Spleen (tissue), 11 donors: ENCODE measurements around the gene CA10. TPM values are rescaled to one million over a fixed set of nuclear protein-coding genes. Genes with fewer than 3 reads are reported as not detected.

Experiments used
- DNase-seq: peaks from one replicate; pipeline ENCODE4 v3.0.0-alpha.2; 2020
- H3K27ac ChIP-seq, 8 donors: fragments of 200-600 bp; sonication (generic) in 7 of 8; 1 replicate in 4 of 8; 2 replicates in 4 of 8; pipeline versions ENCODE4 v1.5.0 to v1.8.0; 2016 to 2021; ENCODE audit warnings: inconsistent platforms in 4 of 8, mild to moderate bottlenecking in 4 of 8, moderate library complexity in 1 of 8
- H3K27me3 ChIP-seq, 7 donors: fragments of 200-600 bp; sonication (generic) in 6 of 7; replicated peaks in 1 of 7; 1 replicate in 4 of 7; 2 replicates in 3 of 7; pipeline versions ENCODE4 v1.5.0 to v1.8.0; 2016 to 2021; ENCODE audit warnings: inconsistent platforms in 3 of 7, mild to moderate bottlenecking in 1 of 7
- H3K36me3 ChIP-seq, 6 donors: fragments of 200-600 bp; sonication (generic) in 5 of 6; 1 replicate in 4 of 6; 2 replicates in 2 of 6; pipeline versions ENCODE4 v1.5.0 to v1.8.0; 2016 to 2021; ENCODE audit warnings: inconsistent platforms in 2 of 6
- H3K4me1 ChIP-seq, 6 donors: fragments of 200-600 bp; sonication (generic) in 5 of 6; 1 replicate in 3 of 6; 2 replicates in 3 of 6; pipeline versions ENCODE4 v1.5.0 to v1.8.0; 2016 to 2021; ENCODE audit warnings: inconsistent platforms in 3 of 6
- H3K4me3 ChIP-seq, 8 donors: fragments of 200-600 bp; sonication (generic) in 7 of 8; 1 replicate in 4 of 8; 2 replicates in 4 of 8; pipeline versions ENCODE4 v1.5.0 to v1.8.0; 2016 to 2021; ENCODE audit warnings: inconsistent platforms in 4 of 8, mild to moderate bottlenecking in 4 of 8, moderate library complexity in 2 of 8
- H3K9me3 ChIP-seq, 8 donors: fragments of 200-600 bp; sonication (generic) in 7 of 8; 1 replicate in 4 of 8; 2 replicates in 4 of 8; pipeline versions ENCODE4 v1.5.0 to v1.8.0; 2016 to 2021; ENCODE audit warnings: inconsistent platforms in 4 of 8
- CTCF ChIP-seq, 11 experiments: fragments of 200-600 bp in 7 of 11; fragments of 450-650 bp in 4 of 11; sonication (generic) in 4 of 11; IDR thresholded peaks in 8 of 11; conservative IDR thresholded peaks in 3 of 11; 1 replicate in 7 of 11; 2 replicates in 4 of 11; pipeline versions ENCODE4 v1.4.0 to v1.8.0; 2016 to 2021; ENCODE audit warnings: antibody characterized with exemption in 11 of 11, inconsistent platforms in 4 of 11, mild to moderate bottlenecking in 1 of 11
- POLR2A ChIP-seq, 3 donors: fragments of 450-650 bp; IDR thresholded peaks; one replicate each; pipeline ENCODE4 v1.5.1; 2017; ENCODE audit warnings: antibody characterized with exemption in 3 of 3, mild to moderate bottlenecking in 1 of 3
- POLR2AphosphoS5 ChIP-seq, 3 donors: sonication (generic); formaldehyde crosslinking; IDR thresholded peaks; one replicate each; pipeline ENCODE4 v1.5.1; 2017; ENCODE audit warnings: antibody characterized with exemption in 3 of 3
- WGBS, 5 donors: extraction: QIAGEN DNeasy Blood & Tissue Kit in 3 of 5; methylation state at CpG; one replicate each; pipeline versions ENCODE4 v1.1.5 to v1.1.7; 2013 to 2018; 5-methylcytosine and 5-hydroxymethylcytosine counted together
- intact Hi-C: fragments of 100-400 bp; cut with DNase I; formaldehyde crosslinking; loops from one replicate; pipeline ENCODE4 v1.15.0; 2023; ENCODE audit warnings: low total_unique reads
- polyA plus RNA-seq, 3 donors: library from polyadenylated mRNA; stranded (reverse); fragments of 200-250 nt; gene quantifications; one replicate each; pipeline ENCODE4 v1.2.1, GENCODE V29; 2013
- total RNA-seq, 7 donors: library from RNA; depleted of rRNA in 3 of 7; stranded (reverse); fragments of >200 nt in 3 of 7; fragmentation: NEBNext Ultra II Directional in 4 of 7; extraction: Animal tissue kit (Norgen Biotek cat#: 25700) in 4 of 7; gene quantifications; one replicate each; pipeline versions ENCODE4 v1.1.0 to v1.2.1, GENCODE V29; 2016 to 2021
- donor health status: healthy with polysubstance abuse.
- donor health status: DM: no; HTN: no; CAD: no; lungs with moderate emphysema.
- donor health status: DM: no; HTN: no; CAD: no.
- donor health status: Bipolar disorder and iron deficiency.
- donor health status: healthy.
- donor health status: DM: no; HTN: no; CAD: no.
- donor health status: DM: yes; HTN: yes; CAD: no.

The CA10 gene
- total and polyA plus RNA-seq, 10 donors, result 0.19 to 0.22 TPM; not detected in 8

DNA sequence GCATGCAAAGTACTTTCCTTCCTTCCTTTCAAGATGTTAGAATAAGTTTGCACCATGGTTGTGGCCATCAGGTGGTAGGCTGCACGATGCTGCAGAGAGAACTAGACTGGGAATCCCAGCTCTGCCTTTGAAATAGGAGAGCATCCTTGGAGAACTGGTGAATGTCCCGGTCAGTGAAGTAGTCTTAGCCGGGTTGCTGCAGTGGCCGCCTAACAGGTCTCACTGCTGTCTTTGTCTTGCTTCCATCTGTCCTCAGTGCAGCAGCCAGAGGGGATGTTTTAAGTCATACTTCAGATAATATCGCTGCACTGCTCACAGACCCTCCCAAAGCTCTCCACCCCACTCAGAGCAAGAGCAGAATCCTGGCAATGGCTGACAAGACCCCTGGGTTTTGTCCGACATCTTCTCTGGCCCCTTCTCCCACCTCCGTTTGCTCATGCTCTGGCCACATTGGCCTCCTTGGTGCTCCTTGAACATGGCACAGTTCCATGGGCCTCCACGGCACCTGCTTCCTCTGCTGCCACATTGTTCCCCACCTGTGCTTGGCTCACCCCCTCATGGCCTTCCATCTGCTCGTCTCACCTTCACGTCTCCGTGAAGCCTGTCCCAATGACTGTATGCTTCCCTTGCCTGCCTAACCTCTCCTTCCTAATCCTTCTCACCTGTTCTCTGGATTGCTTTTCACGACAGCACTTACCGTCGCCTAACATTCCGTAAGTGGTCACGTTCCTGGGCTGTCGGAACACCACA lies 458.3 kb downstream of the CA10 start:
- intact Hi-C loops, result no loop called here
- WGBS, 5 donors, result 87 to 95% (median 88%) methylated on average over 17 of the region's 17 CpGs
- H3K27me3 ChIP-seq, result peaks cover 0 to 7% (median 0%) of the 10 kb centered on the region in 7 donors
- peaks cover 0 to 9% (median 0%) of the 10 kb centered on the region in 8 donors for H3K9me3 ChIP-seq
- no peak overlapping the region for H3K27ac ChIP-seq
- no peak for DNase-seq
- TF ChIP-seq CTCF (IDR thresholded peaks at IDR 0.05 in 8 of 11, conservative IDR thresholded peaks at IDR 0.05 in 3 of 11), result no peak
- no peak for TF ChIP-seq POLR2AphosphoS5 (IDR thresholded peaks at IDR 0.05)
- no peak for TF ChIP-seq POLR2A (IDR thresholded peaks at IDR 0.05)
- no peak overlapping the region for H3K4me3 ChIP-seq
- no peaks in the 10 kb centered on the region for H3K36me3 ChIP-seq
- no peaks in the 10 kb centered on the region for H3K4me1 ChIP-seq

DNA sequence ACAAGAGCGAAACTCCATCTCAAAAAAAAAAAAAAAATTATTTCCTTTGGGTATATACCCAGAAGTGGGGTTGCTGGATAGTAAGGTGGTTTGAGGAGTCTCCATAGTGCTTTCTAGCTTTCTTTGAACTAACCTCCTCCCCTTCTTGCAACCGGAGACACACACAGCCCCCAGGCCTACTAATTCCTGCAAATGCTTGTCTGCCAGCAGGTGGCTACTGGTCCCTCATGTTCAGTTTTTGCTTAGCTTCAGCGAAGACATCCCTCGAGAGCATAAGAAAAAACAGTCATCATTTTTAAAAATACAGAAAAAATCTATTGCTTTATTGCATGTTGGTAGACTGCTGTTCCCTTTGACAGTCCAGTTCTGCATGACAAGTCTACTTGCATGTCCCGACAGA lies 459.2 kb downstream of the CA10 start:
- Histone ChIP-seq H3K27ac (no peak overlapping the region), H3K4me3 (no peak overlapping the region), H3K36me3 (no peaks in the 10 kb centered on the region), H3K27me3 (peaks cover 0 to 7% (median 0%) of the 10 kb centered on the region in 7 donors), H3K9me3 (peaks cover 0 to 18% (median 2%) of the 10 kb centered on the region in 8 donors), H3K4me1 (no peaks in the 10 kb centered on the region)
- no peak for TF ChIP-seq POLR2AphosphoS5 (IDR thresholded peaks at IDR 0.05)
- no peak for TF ChIP-seq POLR2A (IDR thresholded peaks at IDR 0.05)
- no peak for TF ChIP-seq CTCF (IDR thresholded peaks at IDR 0.05 in 8 of 11, conservative IDR thresholded peaks at IDR 0.05 in 3 of 11)
- 79 to 91% (median 81%) methylated on average over 5 of the region's 5 CpGs for WGBS, 5 donors
- intact Hi-C loops, result no loop called here
- DNase-seq, result no peak

GRCh38 chr17:51692917-51693316 lies 465.6 kb downstream of the CA10 start:
- H3K4me3 ChIP-seq, result no peak overlapping the region
- peaks cover 0 to 27% (median 6%) of the 10 kb centered on the region in 8 donors for H3K9me3 ChIP-seq
- H3K27ac ChIP-seq, result no peak overlapping the region
- H3K36me3 ChIP-seq, result no peaks in the 10 kb centered on the region
- TF ChIP-seq POLR2A (IDR thresholded peaks at IDR 0.05) (no peak), POLR2AphosphoS5 (IDR thresholded peaks at IDR 0.05) (no peak), CTCF (IDR thresholded peaks at IDR 0.05 in 8 of 11, conservative IDR thresholded peaks at IDR 0.05 in 3 of 11) (no peak)
- H3K4me1 ChIP-seq, result no peaks in the 10 kb centered on the region
- no peaks in the 10 kb centered on the region for H3K27me3 ChIP-seq
- WGBS, 5 donors, result 48 to 66% (median 55%) methylated on average over 2 of the region's 2 CpGs
- intact Hi-C loops, result no loop called here
- no peak for DNase-seq

DNA sequence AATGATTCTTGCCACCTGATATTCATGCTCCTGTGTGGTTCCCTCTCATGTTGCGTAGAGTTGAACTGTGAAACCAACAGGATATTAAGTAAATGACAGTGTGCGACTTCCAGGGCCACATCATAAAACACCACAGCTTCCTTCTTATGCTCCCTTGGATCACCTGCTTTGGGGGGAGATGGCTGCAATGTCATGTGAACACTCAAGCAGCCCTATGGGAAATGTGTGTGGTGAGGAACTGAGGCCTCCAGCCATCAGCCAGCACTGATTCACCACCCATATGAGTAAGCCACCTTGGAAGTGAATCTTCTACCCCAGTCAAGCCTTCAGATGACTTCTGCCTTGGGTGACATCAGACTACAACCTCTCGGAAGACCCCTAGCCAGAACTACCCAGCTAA lies 470.6 kb downstream of the CA10 start:
- TF ChIP-seq POLR2A (IDR thresholded peaks at IDR 0.05) (no peak), CTCF (IDR thresholded peaks at IDR 0.05 in 8 of 11, conservative IDR thresholded peaks at IDR 0.05 in 3 of 11) (no peak), POLR2AphosphoS5 (IDR thresholded peaks at IDR 0.05) (no peak)
- Histone ChIP-seq H3K4me3 (no peak overlapping the region), H3K27ac (no peak overlapping the region), H3K27me3 (peaks cover 0 to 13% (median 0%) of the 10 kb centered on the region in 7 donors), H3K36me3 (no peaks in the 10 kb centered on the region), H3K4me1 (no peaks in the 10 kb centered on the region), H3K9me3 (peaks cover 0 to 16% (median 3%) of the 10 kb centered on the region in 8 donors)
- WGBS, 5 donors, result 76 to 92% (median 80%) methylated on average over 3 of the region's 3 CpGs
- intact Hi-C loops, result no loop called here
- DNase-seq, result no peak
